Measurements from ENCODE around the gene LAIR1.

The LAIR1 gene

GRCh38 chr19:54316746-54317107 is 48.0 kb downstream of the LAIR1 start:
- peak; percentile 8 for DNase-seq

- no peak for DNase-seq
Observed at GRCh38 chr19:54315956-54316355, 48.8 kb downstream of the LAIR1 start.

GRCh38 chr19:54312436-54313377 is 52.0 kb downstream of the LAIR1 start, which contains the start of gene LILRA5:
Gene LILRA5 (minus strand): TSS chr19:54313166. CDS start chr19:54313019, 147 bp downstream.
- DNase-seq, result no peak

DNA sequence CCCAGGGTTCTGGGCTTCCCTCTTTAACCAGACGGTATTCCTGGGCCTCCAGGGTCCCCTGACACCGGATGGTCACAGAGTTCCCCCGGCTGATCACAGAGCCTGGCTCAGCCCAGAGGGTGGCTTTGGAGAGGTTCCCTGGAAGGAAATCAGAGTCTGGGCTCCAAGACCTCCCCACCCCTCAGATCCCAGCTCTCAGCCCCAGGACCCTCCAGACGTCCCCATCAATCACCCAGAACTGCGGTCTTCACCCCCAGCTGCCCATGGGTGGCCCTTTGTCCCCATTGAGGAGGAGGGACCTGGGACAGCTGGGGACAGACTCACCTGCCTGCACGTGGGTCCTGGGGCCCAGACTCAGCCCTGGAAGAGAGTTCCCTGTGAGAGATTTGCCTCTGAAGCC is 52.7 kb downstream of the LAIR1 start:
- DNase-seq, result no peak

DNA sequence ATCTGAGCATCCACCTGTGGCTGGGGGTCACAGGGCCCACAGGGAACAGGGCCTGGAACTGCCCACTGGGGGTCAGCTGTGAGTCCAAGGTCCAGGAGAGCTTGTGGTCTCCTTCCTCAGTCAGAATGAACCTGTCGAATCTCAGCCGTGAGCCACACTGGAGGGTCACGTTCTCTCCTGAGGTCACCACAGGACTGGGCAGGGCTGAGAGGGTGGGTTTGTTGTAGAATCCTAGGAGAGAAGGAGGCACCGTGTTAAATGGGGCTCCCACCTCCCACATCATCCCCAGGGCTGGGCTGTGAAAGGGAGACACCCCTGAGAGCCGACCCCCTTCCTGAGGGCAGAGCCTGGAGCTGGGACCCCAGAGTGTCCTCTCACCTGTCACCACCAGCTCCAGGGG is 53.2 kb downstream of the LAIR1 start:
- no peak for DNase-seq

- DNase-seq, result no peak
Observed at GRCh38 chr19:54310543-54310942, 54.2 kb downstream of the LAIR1 start.

DNA sequence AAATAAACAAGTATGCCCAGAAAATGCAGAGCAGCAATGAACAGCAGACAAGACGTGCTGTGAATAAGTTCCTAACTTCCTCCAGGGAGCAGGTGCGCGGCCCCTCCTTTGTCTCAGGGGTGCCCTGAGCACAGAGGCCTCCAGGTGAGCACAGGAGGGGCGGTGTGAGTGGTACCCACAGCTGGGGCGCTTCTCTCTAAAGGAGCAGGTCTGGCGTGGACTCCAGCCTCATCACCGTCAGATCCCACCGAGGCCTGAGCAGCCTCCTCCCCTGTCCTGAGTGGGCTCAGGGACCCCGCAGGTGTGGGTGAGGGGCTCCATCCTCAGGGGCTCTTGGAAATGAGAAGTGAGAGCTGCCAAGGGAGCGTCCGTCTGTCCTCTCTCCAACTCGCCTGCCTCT is 54.9 kb downstream of the LAIR1 start:
- no peak for DNase-seq

GRCh38 chr19:54307389-54308020 is 57.2 kb downstream of the LAIR1 start:
- no peak for DNase-seq

GRCh38 chr19:54305141-54305540 is 59.6 kb downstream of the LAIR1 start:
- no peak for DNase-seq

DNA sequence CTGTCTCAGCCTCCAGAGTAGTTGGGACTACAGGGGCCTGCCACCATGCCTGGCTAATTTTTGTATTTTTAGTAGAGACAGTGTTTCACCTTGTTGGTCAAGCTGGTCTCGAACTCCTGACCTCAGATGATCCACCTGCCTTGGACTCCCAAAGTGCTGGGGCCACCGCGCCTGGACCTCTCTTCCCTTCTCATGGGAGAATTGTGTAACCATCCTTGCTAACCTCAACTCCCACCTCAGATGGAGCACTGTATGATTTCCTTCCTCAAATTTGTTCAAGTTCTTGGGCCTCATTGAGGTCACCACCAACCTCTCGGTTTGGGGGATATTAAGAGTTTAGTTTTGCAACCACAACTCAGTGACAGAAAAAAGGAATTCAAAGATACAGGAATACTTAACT is 62.5 kb downstream of the LAIR1 start:
- no peak for DNase-seq
